NCI-H2107 (cell line): ENCODE results near the gene NRM.
"Not testable (repeated sequence)": the region's sequence is repeated elsewhere in the genome, so short reads cannot be mapped to it uniquely, and the experiment has no call there.

Source experiments
- DNase-seq: peaks from one replicate; lab custom pipeline; 2025; lab: John Stamatoyannopoulos, UW

NRM gene

GRCh38 chr6:30690403-30691207 lies at the start of gene NRM:
NRM (minus strand) TSS chr6:30690984; CDS start chr6:30690974, 10 bp downstream.
- peak; percentile 36 for DNase-seq

GRCh38 chr6:30740540-30740870 lies 49.7 kb upstream of the NRM start:
- no peak for DNase-seq

GRCh38 chr6:30738532-30738931 lies 47.7 kb upstream of the NRM start:
- DNase-seq = no peak

- DNase-seq = no peak
Measured at GRCh38 chr6:30735668-30736314, 45.0 kb upstream of the NRM start.

GRCh38 chr6:30732237-30732943 lies 41.6 kb upstream of the NRM start:
- no peak for DNase-seq

GRCh38 chr6:30730601-30731435 lies 40.0 kb upstream of the NRM start:
- DNase-seq = peak; percentile 42

- no peak for DNase-seq
Measured at GRCh38 chr6:30727920-30728553, 37.3 kb upstream of the NRM start.

- DNase-seq = no peak
Measured at GRCh38 chr6:30726506-30727413, 36.0 kb upstream of the NRM start.

- DNase-seq = no peak
Measured at GRCh38 chr6:30725713-30726505, 35.1 kb upstream of the NRM start.

GRCh38 chr6:30724906-30725667 lies 34.3 kb upstream of the NRM start:
- no peak for DNase-seq

- DNase-seq = not testable (repeated sequence)
Measured at GRCh38 chr6:30723843-30724741, 33.3 kb upstream of the NRM start.

- DNase-seq = not testable (repeated sequence)
Measured at GRCh38 chr6:30723159-30723842, 32.5 kb upstream of the NRM start.

GRCh38 chr6:30722280-30723112 lies 31.7 kb upstream of the NRM start:
- peak; percentile 48 for DNase-seq

- not testable (repeated sequence) for DNase-seq
Measured at GRCh38 chr6:30722025-30722279, 31.2 kb upstream of the NRM start.

GRCh38 chr6:30721198-30722024 lies 30.6 kb upstream of the NRM start:
- DNase-seq = peak; percentile 42

- no peak for DNase-seq
Measured at GRCh38 chr6:30720738-30721197, 30.0 kb upstream of the NRM start.
